ENCODE measurements around the gene ATP6V0C.

ATP6V0C gene

DNA sequence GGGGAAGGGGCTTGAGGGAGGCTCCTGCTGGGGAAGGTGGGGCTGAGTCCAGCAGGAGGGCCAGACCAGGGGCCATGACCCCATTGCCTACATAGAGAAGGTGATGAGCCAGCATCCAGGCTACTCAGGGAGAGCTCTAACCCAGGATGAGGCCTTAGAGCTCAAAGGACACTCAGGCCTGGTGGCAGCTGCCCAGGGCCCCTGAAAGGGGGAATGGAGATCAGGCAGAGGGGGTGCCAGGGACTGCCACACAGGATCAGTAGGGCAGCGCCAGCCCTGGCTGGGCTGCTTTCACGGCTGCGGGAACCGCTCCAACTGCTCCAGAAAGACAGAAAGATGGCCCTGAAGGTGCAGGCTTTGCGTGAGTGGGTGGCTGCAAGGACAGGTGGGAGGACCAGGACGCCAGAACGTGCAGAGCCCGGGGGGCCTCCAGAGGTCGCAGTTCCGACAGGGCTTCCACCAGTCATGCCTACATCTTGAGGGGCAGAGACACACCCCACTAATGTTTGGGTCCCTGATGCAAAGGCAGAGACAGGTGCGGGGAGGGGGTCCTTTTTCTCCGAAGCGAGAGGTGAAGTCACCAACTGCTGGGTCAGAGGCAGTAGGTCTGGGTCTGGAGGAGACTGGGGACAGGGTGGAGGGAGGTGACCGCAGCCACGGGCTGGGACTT, 882 bp upstream of the ATP6V0C start:
- TF ChIP-seq CTCF (IDR thresholded peaks at IDR 0.05; ENCODE audit: low read depth, low read length, missing control alignments), result no peak
- DNase-seq (ENCODE audit: extremely low read depth, low read depth), result no peak
- peak overlapping the region; percentile 70 for H3K4me3 ChIP-seq (replicated peaks; ENCODE audit: low read depth, low read length)

DNA sequence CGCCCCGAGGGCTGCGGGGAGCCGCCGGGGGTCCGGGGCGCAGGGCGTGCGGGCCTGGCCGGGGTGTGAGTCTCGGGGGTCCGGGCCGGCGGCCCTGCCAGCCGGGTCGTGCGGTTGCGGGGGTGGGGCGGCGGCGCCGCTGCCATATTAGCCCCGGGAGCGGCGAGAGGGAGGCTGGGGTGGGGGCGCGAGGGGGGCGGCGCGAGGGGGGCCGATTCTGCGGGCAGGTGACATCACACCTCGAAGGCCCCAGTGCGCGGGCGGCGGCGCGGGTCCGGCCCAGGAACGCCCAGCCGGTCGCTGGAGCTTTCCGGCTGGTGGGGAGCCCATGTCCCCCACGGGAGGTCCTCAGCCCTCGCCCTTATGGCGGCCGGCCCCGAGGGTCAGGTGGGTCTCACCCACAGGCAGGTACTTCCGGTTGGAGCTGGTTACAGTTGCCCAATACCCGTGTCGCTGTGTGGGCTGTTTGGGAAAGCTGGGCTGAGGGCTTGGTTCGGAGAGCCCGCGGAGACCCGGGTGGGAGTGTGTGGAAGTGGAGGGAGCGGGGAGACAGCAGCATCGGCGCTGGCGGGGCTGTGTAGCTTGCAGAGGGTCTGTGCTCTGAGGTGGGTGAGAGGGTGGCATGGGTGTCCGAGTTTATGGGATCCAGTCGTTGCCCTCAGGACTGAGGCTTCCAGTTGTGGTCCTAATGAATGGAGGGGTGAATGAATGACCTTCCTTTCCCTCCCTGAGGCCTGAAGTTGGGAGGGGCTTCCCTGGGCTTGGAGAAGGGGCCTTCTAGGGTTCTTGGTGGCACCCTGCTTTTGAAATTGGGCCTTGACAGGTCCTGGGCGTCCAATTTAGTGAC, 804 bp downstream of the ATP6V0C start:
- no peak for TF ChIP-seq CTCF (IDR thresholded peaks at IDR 0.05; ENCODE audit: low read depth, low read length, missing control alignments)
- peak overlapping the region; percentile 70 for H3K4me3 ChIP-seq (replicated peaks; ENCODE audit: low read depth, low read length)
- no peak for DNase-seq (ENCODE audit: extremely low read depth, low read depth)

DNA sequence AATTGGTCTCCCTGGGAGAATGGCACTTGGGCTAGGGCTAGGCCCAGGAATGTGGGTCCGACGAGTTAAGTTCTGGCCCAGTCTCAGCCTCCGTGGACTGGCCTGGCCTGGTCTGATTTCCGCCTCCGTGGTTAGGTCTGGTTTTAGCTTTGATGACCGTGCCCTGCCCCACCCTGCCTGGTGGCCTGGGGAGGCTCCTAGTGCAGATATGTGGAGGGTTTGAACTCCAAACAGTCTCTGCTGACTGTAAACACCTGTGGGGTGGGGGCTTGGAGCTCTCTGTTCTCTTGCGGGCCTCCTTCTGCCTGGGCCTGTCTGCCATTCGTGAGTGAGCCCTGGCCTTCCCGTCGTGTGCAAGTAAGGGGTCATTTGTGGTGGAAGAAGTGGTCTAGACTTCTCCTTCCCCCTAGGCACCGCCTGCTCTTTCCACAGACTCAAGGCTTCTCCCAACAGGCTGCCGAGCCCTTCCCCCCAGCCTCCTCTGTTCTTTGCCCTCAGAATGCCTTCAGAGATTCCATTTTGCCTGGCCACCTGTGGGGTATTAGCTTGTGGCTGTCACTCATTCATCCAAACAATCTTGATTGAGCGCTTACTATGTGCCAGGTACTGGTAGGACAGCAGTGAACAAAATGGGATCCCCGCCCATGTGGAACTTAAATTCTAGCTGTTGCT, 1.6 kb downstream of the ATP6V0C start:
- no peak for DNase-seq (ENCODE audit: extremely low read depth, low read depth)
- H3K4me3 ChIP-seq (replicated peaks; ENCODE audit: low read depth, low read length), result peak overlapping the region; percentile 70
- TF ChIP-seq CTCF (IDR thresholded peaks at IDR 0.05; ENCODE audit: low read depth, low read length, missing control alignments), result no peak

DNA sequence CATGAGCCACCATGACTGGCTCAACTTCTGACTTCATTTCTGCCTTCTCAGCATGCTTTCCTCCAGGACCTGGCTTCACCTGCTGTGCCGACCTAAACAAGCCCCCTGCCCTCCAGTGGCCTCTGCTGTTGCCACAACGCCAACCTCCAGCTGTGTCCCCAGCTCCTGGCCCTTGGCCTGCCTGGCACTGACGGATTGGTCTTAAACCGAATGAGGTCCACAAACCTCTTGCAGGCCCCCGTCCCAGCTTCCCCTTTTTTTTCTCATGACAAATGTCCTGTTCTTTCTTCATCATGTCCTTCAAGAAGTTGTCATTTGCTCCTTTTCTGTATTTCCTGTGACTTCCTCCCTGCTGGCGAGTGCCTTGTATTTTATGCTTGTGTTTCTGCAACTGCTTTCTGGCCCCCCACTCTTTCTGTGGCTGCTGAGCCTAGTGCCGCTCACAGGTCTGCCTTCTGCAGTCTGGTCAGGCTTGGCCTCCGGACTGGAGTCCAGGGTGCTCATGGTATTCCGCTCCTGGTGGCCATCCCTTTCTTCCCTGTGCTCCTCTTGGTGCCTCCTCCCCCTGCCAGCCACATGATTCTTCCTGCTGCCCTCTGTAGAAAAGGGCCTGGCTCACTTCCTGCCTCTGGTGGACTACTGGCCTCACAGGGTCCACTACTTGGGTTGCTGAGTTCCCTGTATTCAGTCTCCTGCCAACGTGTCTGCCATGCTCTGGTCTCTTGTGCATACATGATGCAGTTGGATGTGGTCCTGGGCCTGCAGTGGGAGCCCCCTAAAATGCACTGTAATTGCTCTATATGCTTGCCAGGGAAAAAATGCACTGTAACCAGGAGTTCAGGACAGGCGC, 2.9 kb downstream of the ATP6V0C start:
- DNase-seq (ENCODE audit: extremely low read depth, low read depth), result no peak
- peak overlapping the region; percentile 7 for H3K4me3 ChIP-seq (replicated peaks; ENCODE audit: low read depth, low read length)
- no peak for TF ChIP-seq CTCF (IDR thresholded peaks at IDR 0.05; ENCODE audit: low read depth, low read length, missing control alignments)

- no peak for TF ChIP-seq CTCF (IDR thresholded peaks at IDR 0.05; ENCODE audit: low read depth, low read length, missing control alignments)
- no peak overlapping the region for H3K4me3 ChIP-seq (replicated peaks; ENCODE audit: low read depth, low read length)
- no peak for DNase-seq (ENCODE audit: extremely low read depth, low read depth)
Observed at GRCh38 chr16:2517954-2518605, 4.3 kb downstream of the ATP6V0C start.

All from HFF-Myc (cell line).